Measurements from ENCODE around the gene PRDM8.

PRDM8 gene

GRCh38 chr4:80229590-80229989, 32.3 kb downstream of the PRDM8 start:
- TF ChIP-seq, protein P1, sequence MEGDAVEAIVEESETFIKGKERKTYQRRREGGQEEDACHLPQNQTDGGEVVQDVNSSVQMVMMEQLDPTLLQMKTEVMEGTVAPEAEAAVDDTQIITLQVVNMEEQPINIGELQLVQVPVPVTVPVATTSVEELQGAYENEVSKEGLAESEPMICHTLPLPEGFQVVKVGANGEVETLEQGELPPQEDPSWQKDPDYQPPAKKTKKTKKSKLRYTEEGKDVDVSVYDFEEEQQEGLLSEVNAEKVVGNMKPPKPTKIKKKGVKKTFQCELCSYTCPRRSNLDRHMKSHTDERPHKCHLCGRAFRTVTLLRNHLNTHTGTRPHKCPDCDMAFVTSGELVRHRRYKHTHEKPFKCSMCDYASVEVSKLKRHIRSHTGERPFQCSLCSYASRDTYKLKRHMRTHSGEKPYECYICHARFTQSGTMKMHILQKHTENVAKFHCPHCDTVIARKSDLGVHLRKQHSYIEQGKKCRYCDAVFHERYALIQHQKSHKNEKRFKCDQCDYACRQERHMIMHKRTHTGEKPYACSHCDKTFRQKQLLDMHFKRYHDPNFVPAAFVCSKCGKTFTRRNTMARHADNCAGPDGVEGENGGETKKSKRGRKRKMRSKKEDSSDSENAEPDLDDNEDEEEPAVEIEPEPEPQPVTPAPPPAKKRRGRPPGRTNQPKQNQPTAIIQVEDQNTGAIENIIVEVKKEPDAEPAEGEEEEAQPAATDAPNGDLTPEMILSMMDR (IDR thresholded peaks at IDR 0.05; ENCODE audit: low read depth, low read length), result no peak
- no peak for TF ChIP-seq POLR2A (IDR thresholded peaks at IDR 0.05; ENCODE audit: extremely low read depth, insufficient read length)
- TF ChIP-seq, protein P2, sequence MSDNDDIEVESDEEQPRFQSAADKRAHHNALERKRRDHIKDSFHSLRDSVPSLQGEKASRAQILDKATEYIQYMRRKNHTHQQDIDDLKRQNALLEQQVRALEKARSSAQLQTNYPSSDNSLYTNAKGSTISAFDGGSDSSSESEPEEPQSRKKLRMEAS (IDR thresholded peaks at IDR 0.05; ENCODE audit: low read depth, low read length), result no peak
- TF ChIP-seq MYC (IDR thresholded peaks at IDR 0.05; ENCODE audit: low read depth, low read length), result no peak
- no peak for DNase-seq (ENCODE audit: low read depth)

GRCh38 chr4:80231180-80231579, 33.9 kb downstream of the PRDM8 start:
- TF ChIP-seq POLR2A (IDR thresholded peaks at IDR 0.05; ENCODE audit: extremely low read depth, insufficient read length) (no peak), MYC (IDR thresholded peaks at IDR 0.05; ENCODE audit: low read depth, low read length) (no peak)
- TF ChIP-seq, protein P2 (IDR thresholded peaks at IDR 0.05; ENCODE audit: low read depth, low read length), result no peak
- DNase-seq (ENCODE audit: low read depth), result no peak
- H3K4me3 ChIP-seq (ENCODE audit: low read depth, low read length), result no peak overlapping the region

More at GRCh38 chr4:80229590-80229989, 32.3 kb downstream of the PRDM8 start:
- no peak overlapping the region for H3K4me3 ChIP-seq (ENCODE audit: low read depth, low read length)

DNA sequence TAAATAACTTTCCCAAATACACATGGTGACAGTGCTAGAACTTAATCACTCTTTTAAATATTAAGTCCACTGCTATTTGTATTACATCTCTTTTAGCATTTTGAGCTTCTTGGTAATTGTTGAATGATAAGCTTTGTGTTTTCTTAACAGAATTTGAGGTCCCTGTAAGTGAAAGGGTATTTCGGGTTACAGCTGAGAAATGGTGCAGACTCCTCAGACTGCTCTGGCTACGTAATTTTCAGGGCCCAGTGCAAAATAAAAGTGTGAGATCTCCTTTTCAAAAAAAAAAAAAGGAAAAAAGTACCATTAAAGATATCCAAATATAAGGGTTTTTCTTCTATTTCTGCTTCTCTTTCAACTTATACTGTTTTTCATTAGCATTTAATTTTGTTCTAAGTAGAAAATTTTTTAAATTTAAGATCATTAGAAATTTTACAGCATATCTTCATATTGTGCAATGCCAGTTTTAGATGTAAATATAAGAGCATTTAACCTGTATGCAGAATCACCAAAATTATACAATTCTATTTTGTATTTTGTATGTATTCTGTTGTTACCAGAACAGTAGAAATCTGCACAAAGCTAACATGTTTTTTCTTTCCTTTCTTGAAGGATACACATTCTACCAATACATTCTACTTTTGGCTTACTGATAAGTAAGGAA, 35.5 kb downstream of the PRDM8 start:
- H3K4me3 ChIP-seq (ENCODE audit: low read depth, low read length), result no peak overlapping the region
- TF ChIP-seq POLR2A (IDR thresholded peaks at IDR 0.05; ENCODE audit: extremely low read depth, insufficient read length), result no peak
- TF ChIP-seq MYC (IDR thresholded peaks at IDR 0.05; ENCODE audit: low read depth, low read length), result no peak
- TF ChIP-seq, protein P2 (IDR thresholded peaks at IDR 0.05; ENCODE audit: low read depth, low read length), result no peak
- TF ChIP-seq, protein P1 (IDR thresholded peaks at IDR 0.05; ENCODE audit: low read depth, low read length), result no peak
- DNase-seq (ENCODE audit: low read depth), result no peak

- DNase-seq (ENCODE audit: low read depth), result no peak
- H3K4me3 ChIP-seq (ENCODE audit: low read depth, low read length), result no peak overlapping the region
- TF ChIP-seq, protein P1 (IDR thresholded peaks at IDR 0.05; ENCODE audit: low read depth, low read length), result no peak
- no peak for TF ChIP-seq MYC (IDR thresholded peaks at IDR 0.05; ENCODE audit: low read depth, low read length)
- TF ChIP-seq, protein P2 (IDR thresholded peaks at IDR 0.05; ENCODE audit: low read depth, low read length), result no peak
- no peak for TF ChIP-seq POLR2A (IDR thresholded peaks at IDR 0.05; ENCODE audit: extremely low read depth, insufficient read length)
Measured at GRCh38 chr4:80233390-80233789, 36.1 kb downstream of the PRDM8 start.

DNA sequence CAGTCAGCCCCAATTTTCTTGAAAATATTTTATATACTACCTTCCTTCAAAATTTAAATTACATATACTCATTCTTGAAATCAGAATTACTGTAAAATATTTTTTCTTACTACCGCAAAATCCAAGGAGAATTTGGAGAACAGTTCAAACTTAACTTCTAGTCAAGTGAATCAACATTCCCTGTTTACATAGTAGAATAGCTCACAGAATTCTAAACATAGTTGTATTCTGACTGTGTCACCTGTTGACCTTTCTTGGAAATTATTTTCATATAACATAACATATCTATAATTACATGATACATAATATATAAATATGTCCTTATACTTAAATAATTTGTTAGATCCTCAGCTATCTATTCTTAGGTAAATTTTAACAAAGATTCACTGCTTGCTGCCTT, 38.1 kb downstream of the PRDM8 start:
- DNase-seq (ENCODE audit: low read depth), result no peak

DNA sequence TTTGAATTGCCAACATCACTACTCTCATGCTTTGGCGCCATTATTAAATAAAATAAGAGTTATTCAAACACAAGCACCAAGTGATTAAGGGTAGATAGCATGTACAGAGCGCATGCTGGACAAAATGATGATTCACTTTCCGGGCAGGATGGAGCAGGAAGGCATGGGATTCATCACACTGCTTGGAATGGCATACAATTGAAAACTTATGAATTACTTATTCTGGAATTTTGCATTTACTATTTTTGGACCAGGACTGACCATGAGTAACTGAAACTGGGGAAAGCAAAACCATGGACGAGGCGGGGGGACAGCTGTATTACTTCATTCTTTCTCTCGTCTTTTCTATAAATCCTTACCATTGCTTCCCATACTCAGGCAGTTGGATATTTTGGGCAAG, 40.7 kb downstream of the PRDM8 start:
- TF ChIP-seq, protein P2 (IDR thresholded peaks at IDR 0.05; ENCODE audit: low read depth, low read length), result no peak
- TF ChIP-seq MYC (IDR thresholded peaks at IDR 0.05; ENCODE audit: low read depth, low read length) (no peak), POLR2A (IDR thresholded peaks at IDR 0.05; ENCODE audit: extremely low read depth, insufficient read length) (no peak)
- TF ChIP-seq, protein P1 (IDR thresholded peaks at IDR 0.05; ENCODE audit: low read depth, low read length), result no peak
- DNase-seq (ENCODE audit: low read depth), result no peak
- H3K4me3 ChIP-seq (ENCODE audit: low read depth, low read length), result no peak overlapping the region

More for the DNA sequence above, 38.1 kb downstream of the PRDM8 start:
- TF ChIP-seq, protein P2 (IDR thresholded peaks at IDR 0.05; ENCODE audit: low read depth, low read length), result no peak
- TF ChIP-seq POLR2A (IDR thresholded peaks at IDR 0.05; ENCODE audit: extremely low read depth, insufficient read length) (no peak), MYC (IDR thresholded peaks at IDR 0.05; ENCODE audit: low read depth, low read length) (no peak)
- H3K4me3 ChIP-seq (ENCODE audit: low read depth, low read length), result no peak overlapping the region

All from NB4 (cell line).